NCI-H2107 treated with DMSO at 0.1 percent for 48 hours (cell line): ENCODE data around the gene MTCL1.
A peak's percentile ranks its signal among the peaks of the same experiment; 100 is the strongest.

Experiments
- DNase-seq: peaks from one replicate; lab custom pipeline; 2025; ENCODE audit not compliant: unreplicated experiment; lab: John Stamatoyannopoulos, UW

MTCL1 gene

DNA sequence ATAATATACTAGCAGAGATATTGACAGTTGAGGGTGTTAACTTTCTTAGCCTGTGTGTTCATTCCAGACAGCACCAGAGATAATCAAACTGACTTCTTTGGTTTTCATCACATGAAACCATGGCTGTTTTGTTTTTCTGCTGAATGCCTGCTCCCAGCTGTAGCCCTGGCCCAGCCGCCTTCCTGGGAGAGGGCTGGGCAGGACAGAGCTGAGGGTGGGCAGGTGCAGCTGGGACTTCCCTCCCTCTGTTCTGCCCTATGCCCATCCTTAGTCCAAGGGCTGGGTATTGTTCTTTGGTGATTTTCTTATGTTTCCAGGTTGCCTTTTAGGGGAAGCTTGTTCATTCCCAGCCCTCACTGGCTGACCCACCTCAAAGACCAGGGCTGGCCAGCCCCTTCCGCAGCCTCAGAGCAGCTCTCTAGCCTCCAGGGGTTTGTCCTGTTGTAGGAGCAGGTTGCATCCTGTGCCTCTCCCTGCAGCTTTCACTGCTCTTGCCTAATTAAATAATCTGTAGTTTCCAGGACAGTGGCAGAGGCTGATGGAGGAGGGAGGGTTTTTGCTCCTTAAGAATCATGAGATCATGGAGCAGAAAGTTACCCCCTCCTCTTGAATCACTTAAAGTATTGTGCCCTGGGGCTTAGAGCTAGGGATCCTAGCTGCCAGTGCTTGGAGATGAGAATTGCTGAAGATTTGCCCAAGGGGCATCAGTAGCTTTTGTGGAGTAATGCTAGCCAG is 61.4 kb downstream of the MTCL1 start:
- no peak for DNase-seq

DNA sequence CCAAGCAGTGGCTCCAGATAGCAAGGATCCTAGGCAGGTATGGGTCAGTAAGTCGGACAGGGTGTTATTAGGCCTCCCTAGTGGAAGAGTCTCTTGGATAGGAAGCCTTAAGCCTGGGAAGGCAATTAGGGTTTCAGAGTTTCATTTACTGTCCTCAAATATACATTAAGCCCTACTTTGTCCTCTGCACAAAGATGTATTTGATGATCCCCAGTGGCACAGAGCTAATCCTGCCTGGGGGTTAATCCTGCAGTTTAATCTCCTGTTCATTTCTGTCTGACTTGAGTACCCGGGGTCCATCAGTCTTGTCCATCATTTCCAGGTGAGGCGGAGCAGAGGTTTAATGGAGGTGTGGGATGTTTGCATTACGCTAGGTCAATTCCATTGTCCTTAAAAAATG is 62.0 kb downstream of the MTCL1 start:
- no peak for DNase-seq

DNA sequence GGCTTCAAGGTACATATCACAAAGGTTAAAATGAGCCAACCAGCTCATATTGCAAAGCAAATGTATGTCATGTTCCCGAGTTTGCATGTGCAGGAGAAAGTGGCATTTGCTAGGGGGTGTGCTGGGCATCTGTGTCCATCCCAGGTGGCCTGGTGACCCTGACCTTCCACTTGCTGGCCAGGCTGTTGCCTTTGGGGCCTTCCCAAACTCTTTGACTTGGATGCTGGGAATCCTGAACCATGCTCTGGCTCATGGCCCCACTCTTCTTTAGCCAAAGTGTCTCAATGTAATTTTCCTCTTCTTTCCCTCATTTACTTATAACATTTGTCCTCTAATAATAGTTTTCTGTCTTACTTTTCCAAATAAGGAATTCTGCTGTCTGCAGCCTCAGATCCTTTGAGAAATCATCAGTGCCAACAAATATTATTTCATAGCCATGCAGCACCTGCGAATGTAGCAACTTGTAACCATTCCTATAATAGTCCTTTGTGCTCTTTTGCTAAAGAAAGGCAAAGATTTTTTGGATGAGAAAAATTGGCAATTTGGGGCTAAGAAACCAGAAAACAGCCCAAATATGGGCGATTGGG is 64.2 kb downstream of the MTCL1 start:
- DNase-seq: no peak

DNA sequence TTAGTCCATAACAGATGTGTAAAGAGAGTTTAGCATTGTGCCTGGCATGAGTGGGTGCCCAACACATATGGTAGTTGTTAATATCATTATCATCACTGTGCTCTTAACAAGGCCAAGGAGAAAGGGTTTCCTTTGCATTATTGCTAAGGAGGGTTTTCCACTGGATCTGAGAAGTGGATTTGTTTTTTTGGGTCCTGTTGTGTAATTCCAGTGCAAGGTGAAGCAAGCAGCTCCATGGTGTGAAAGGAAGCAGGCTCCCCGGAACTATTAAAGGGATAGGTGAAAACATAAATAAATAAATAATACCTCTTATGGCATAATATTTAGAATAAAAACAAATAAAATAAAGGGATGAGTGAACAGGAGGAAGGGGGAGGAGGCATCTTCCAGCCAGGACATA is 65.3 kb downstream of the MTCL1 start:
- no peak for DNase-seq

DNA sequence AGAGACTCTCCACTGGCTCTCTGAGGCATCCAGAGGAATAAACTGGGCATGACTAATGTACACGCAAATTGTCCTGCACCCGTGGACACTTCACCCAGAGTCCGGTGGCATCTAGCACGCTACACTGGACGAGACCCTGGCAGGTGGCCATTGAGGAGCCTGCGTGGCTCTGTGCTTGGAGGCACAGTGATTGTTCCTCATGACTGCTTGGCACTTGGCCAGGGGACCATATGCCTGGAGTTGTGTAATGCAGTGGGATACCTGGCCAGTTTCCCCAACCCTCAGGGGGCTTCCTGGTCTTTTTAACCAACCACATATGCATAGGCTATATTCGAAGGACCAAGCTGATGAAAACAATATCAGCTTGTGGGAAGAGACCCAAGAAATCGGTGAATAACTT is 66.6 kb downstream of the MTCL1 start:
- DNase-seq: no peak

- DNase-seq: no peak
Measured at GRCh38 chr18:8773980-8774379, 68.6 kb downstream of the MTCL1 start.

- DNase-seq: no peak
Measured at GRCh38 chr18:8776013-8776943, 70.9 kb downstream of the MTCL1 start.

GRCh38 chr18:8777846-8778245 is 72.5 kb downstream of the MTCL1 start:
- no peak for DNase-seq

GRCh38 chr18:8778386-8778785 is 73.0 kb downstream of the MTCL1 start:
- DNase-seq: peak; percentile 23

DNA sequence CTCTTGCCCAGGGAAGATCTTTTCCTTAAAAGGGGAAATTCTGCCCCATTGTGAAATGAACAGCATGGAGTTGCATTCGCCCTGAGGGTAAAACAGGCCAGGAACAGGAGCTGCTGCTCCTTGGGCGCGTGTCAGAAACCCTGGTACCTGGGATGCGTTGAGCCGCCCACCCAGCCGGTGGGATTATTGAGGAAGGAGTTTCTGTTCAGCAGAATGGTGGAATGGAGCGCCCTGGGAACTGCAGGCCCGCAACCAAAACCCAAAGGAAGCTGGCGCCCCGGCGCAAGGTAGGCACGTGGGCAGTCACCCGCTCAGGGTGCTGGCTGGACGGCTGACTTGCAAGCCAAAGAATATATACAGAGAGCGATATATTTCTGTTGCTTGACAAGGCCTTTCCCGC is 73.5 kb downstream of the MTCL1 start:
- no peak for DNase-seq

DNA sequence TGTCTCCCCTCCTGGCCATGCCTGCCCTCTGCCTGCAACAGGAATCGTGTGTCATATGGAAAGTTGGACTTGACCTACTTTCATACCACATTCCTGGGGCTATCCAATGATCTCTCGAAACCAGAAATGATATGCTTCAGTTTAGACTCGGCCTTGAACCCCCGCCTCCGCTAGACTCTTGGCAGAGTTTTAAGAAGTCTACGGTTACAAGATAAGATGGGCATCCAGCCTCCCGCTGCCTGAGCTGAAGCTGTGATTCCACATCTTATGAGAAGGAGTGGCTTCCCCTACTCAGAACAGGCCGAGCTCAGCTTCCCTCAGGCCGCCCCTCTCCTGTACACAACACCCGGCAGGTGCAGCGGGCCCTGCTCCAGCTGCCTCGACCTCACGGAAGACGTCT is 73.9 kb downstream of the MTCL1 start:
- DNase-seq: no peak

DNA sequence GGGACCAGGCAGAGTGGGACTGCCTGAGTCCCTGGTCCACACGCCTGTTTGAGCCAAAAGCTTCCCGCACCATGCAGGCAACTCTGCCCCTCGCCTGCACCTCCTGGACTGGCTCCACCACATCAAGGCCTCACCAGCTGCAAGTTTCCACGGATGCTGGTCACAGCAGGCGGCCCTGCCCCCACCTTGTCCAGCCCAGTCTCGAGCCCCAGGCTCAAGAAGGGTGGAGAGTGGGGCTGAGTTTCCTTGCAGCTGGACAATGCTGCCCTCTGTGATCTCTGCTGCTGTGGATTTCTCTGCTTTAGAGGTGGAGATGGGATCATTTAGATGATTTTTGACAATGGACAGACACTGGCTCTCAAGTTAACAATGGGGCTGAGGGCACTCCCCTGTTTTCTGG is 74.9 kb downstream of the MTCL1 start:
- no peak for DNase-seq

- DNase-seq: no peak
Measured at GRCh38 chr18:8781671-8782070, 76.3 kb downstream of the MTCL1 start.

GRCh38 chr18:8783335-8783993 is 78.1 kb downstream of the MTCL1 start:
- DNase-seq: no peak

DNA sequence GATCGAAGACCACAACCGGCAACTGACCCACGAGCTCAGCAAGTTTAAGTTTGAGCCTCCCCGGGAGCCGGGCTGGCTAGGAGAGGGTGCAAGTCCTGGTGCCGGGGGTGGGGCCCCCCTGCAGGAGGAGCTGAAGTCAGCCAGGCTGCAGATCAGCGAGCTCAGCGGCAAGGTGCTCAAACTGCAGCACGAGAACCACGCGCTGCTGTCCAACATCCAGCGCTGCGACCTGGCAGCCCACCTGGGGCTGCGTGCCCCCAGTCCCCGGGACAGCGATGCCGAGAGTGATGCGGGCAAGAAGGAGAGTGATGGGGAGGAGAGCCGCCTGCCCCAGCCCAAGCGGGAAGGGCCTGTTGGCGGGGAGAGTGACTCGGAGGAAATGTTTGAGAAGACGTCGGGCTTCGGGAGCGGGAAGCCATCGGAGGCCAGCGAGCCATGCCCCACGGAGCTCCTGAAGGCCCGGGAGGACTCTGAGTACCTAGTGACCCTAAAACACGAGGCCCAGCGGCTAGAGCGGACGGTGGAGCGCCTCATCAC is 78.7 kb downstream of the MTCL1 start:
- DNase-seq: no peak

DNA sequence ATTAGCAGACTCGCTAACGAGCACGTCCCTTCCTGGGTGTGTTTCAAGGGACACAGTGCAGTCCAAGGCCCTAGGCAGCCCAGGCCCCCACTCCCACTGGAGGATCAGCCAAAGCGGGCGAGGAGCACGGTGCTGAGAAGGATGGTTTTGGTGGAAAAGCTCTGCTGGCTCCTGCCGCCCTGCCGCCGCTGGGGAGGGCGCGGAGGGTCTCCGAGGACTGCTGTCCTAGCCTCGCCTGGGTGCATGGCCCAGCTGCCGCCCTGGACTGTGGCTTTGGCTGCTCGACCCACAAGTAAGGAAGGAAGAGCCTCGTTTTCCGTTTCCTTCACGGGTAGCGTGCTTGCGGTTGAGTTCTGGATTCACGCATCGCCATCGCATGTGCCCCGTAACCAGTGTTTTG is 79.9 kb downstream of the MTCL1 start:
- no peak for DNase-seq

GRCh38 chr18:8785855-8786482 is 80.6 kb downstream of the MTCL1 start:
- no peak for DNase-seq

- DNase-seq: no peak
Measured at GRCh38 chr18:8786483-8787370, 81.4 kb downstream of the MTCL1 start.

DNA sequence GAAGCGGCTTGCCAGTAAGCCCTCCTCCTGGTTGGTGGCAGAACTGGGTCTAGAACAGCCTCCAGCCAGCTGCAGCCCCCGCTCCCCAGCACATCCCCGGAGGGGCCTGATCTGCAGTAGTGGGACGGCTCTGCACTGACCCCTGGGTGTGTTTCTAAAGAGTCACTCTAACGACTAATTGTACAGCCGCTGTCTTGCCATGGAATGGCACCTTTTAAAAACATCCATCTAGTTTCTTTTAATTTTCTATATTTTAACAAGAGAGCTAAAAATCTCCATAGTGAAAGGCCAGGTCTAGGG is 82.0 kb downstream of the MTCL1 start:
- no peak for DNase-seq

DNA sequence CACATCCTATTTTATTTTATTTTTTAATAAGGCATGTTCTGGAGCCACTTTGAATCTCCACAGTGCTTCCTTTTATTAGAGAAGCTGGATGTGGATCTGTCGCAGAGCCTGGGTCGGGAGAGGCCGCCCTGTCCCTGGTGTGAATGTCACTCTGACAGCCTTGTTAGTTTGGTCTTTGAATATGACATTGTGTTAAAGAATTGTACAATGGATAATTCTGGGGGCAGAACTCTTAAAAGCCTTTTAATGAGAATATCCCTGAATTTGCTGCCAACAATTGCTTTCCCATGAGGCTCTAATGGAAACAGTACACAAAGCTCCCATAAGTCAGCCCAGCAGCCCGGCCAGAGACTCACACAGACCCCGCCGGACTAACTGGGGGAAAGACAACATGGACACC is 82.4 kb downstream of the MTCL1 start:
- no peak for DNase-seq
